H1 (cell line): ENCODE data around the gene NELFB. TPM values are rescaled to one million over a fixed set of nuclear protein-coding genes. Genes with fewer than 3 reads are reported as not detected.

Experiments
- CHD1 ChIP-seq: IDR thresholded peaks from 2 replicates; pipeline ENCODE4 v1.6.1; 2012; ENCODE audit warnings: low read depth, low read length, improper control_type of control experiment
- EP300 ChIP-seq, 2 experiments: IDR thresholded peaks; 1 replicate in 1 of 2; 2 replicates in 1 of 2; pipeline ENCODE4 v1.6.1; 2011 to 2012; ENCODE audit warnings: low read depth in 2 of 2, low read length in 2 of 2, mild to moderate bottlenecking in 2 of 2, borderline replicate concordance in 1 of 2, inconsistent platforms in 1 of 2, moderate library complexity in 1 of 2
- JUN ChIP-seq: IDR thresholded peaks from 2 replicates; pipeline ENCODE4 v1.6.1; 2011; ENCODE audit warnings: low read depth, mild to moderate bottlenecking, improper control_type of control experiment, low read length
- RBBP5 ChIP-seq: IDR thresholded peaks from 2 replicates; pipeline ENCODE4 v1.7.1; 2012; ENCODE audit warnings: low read depth, mild to moderate bottlenecking, inconsistent platforms, low read length, moderate library complexity, borderline replicate concordance
- SIRT6 ChIP-seq: IDR thresholded peaks from one replicate; pipeline ENCODE4 v1.7.1; 2012; ENCODE audit warnings: low read length, inconsistent platforms
- SRF ChIP-seq: IDR thresholded peaks from 2 replicates; pipeline ENCODE4 v1.6.1; 2011; ENCODE audit warnings: mild to moderate bottlenecking, low read depth, low read length, moderate library complexity
- polyA plus RNA-seq, 7 experiments: library from polyadenylated mRNA; depleted of rRNA in 3 of 7; stranded (reverse) in 5 of 7; unstranded in 2 of 7; fragments of >200 nt in 5 of 7; fragments of 200-250 nt in 2 of 7; gene quantifications; 1 replicate in 5 of 7; 2 replicates in 1 of 7; 4 replicates in 1 of 7; pipeline versions ENCODE4 v1.2.1 to v1.2.3, GENCODE V29; 2011 to 2013; ENCODE audit warnings: missing spikeins in 2 of 7, mixed read lengths in 2 of 7
- total RNA-seq: library from RNA; stranded (reverse); fragmentation: NEBNext Ultra II Directional; extraction: Animal tissue kit (Norgen Biotek cat#: 25700); gene quantifications from 2 replicates; pipeline ENCODE4 v1.2.1, GENCODE V29; 2021

NELFB gene
- total and polyA plus RNA-seq, 2 of the 8 experiments (the other 6 are each of a cell fraction or from before 2014, with no cell fraction given) = 57.6 to 78.0 TPM

- TF ChIP-seq SRF (no peak), JUN (no peak), RBBP5 (no peak), EP300 (IDR thresholded peaks at IDR 0.05; ENCODE audit: borderline replicate concordance in 1 of 2, low read depth in 2 of 2, low read length in 2 of 2) (no peak), CHD1 (no peak), SIRT6 (no peak)
Observed at GRCh38 chr9:137231372-137232039, 23.6 kb upstream of the NELFB start (continued).
